ENCODE measurements around the gene ZFX.

ZFX gene

GRCh38 chrX:24231641-24232179 is 82.2 kb downstream of the ZFX start:
- H3K9ac ChIP-seq (ENCODE audit: low read length), result no peak overlapping the region
- H3K4me3 ChIP-seq (ENCODE audit: low read length), result no peak overlapping the region
- H3K27ac ChIP-seq (ENCODE audit: low read depth, low read length), result no peak overlapping the region
- no peaks in the 10 kb centered on the region for H3K4me1 ChIP-seq (ENCODE audit: control insufficient read depth, insufficient read depth, low read length)
- no peaks in the 10 kb centered on the region for H3K36me3 ChIP-seq (ENCODE audit: control insufficient read depth, insufficient read depth, low read length)
- no peaks in the 10 kb centered on the region for H3K27me3 ChIP-seq (ENCODE audit: control insufficient read depth, insufficient read depth, low read length)

DNA sequence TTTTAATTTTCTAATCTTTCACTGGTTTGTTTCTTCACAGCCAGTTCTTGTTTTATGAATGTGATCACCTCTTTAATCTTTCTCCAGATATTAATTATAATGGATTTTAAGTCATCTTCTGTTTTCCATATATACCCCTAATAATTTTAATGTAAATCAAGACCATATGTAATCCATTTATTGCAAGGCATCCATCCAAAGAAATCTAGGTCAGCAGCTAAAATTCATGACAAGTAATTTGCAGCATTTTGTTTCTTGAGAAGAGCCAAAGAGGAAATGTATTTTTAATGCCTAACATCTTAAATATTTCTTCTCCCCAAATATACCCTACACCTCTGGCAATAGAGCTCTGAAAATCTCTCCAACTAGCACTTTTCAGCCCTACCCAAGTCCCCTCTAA is 83.3 kb downstream of the ZFX start:
- no peak overlapping the region for H3K27ac ChIP-seq (ENCODE audit: low read depth, low read length)
- no peaks in the 10 kb centered on the region for H3K36me3 ChIP-seq (ENCODE audit: control insufficient read depth, insufficient read depth, low read length)
- no peaks in the 10 kb centered on the region for H3K27me3 ChIP-seq (ENCODE audit: control insufficient read depth, insufficient read depth, low read length)
- no peaks in the 10 kb centered on the region for H3K4me1 ChIP-seq (ENCODE audit: control insufficient read depth, insufficient read depth, low read length)
- H3K4me3 ChIP-seq (ENCODE audit: low read length), result no peak overlapping the region
- no peak overlapping the region for H3K9ac ChIP-seq (ENCODE audit: low read length)

GRCh38 chrX:24235084-24235710 is 85.7 kb downstream of the ZFX start:
- no peaks in the 10 kb centered on the region for H3K36me3 ChIP-seq (ENCODE audit: control insufficient read depth, insufficient read depth, low read length)
- no peak overlapping the region for H3K27ac ChIP-seq (ENCODE audit: low read depth, low read length)
- no peaks in the 10 kb centered on the region for H3K27me3 ChIP-seq (ENCODE audit: control insufficient read depth, insufficient read depth, low read length)
- no peak overlapping the region for H3K9ac ChIP-seq (ENCODE audit: low read length)
- no peaks in the 10 kb centered on the region for H3K4me1 ChIP-seq (ENCODE audit: control insufficient read depth, insufficient read depth, low read length)
- no peak overlapping the region for H3K4me3 ChIP-seq (ENCODE audit: low read length)

DNA sequence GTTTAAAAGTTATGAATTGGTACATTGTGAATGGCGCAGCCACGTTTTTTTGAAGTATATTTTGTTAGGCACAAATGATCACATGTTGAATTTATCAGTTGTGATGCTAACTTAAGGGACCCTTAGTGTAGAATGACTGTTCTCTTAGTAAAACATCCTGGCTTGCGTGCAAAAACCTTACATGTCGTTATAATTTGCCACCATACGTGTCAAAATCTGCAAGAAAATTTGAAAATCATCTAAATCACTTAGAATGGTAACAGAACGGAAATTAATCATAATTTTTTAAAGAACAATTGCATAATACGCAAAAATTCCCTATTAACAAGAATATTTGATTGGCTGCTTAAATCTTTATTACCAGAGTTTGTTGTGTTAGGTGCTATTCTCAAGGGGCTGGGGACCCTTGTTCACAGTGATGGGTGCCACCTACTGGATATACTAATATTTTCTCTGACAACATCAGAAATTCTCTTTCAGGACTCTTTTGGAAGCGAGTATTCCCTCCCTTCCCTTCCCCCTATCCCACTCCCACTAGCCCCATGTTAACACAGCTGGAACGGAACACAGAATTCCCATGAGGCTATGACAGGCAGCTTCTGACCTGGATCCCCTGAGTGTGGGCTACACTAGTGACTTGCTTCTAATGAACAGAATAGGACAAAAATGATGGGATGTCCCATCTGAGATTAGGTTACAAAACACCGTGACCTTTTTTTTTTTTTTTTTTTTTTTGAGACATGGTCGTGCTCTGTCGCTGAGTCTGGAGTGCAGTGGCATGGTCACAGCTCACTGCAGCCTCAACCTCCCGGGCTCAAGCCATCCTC is 92.5 kb downstream of the ZFX start:
- Histone ChIP-seq H3K36me3 (ENCODE audit: control insufficient read depth, insufficient read depth, low read length) (no peaks in the 10 kb centered on the region), H3K9ac (ENCODE audit: low read length) (no peak overlapping the region), H3K27me3 (ENCODE audit: control insufficient read depth, insufficient read depth, low read length) (no peaks in the 10 kb centered on the region), H3K4me3 (ENCODE audit: low read length) (no peak overlapping the region), H3K4me1 (ENCODE audit: control insufficient read depth, insufficient read depth, low read length) (no peaks in the 10 kb centered on the region), H3K27ac (ENCODE audit: low read depth, low read length) (no peak overlapping the region)

GRCh38 chrX:24242649-24243175 is 93.2 kb downstream of the ZFX start:
- Histone ChIP-seq H3K27ac (ENCODE audit: low read depth, low read length) (no peak overlapping the region), H3K4me3 (ENCODE audit: low read length) (no peak overlapping the region), H3K36me3 (ENCODE audit: control insufficient read depth, insufficient read depth, low read length) (no peaks in the 10 kb centered on the region), H3K27me3 (ENCODE audit: control insufficient read depth, insufficient read depth, low read length) (no peaks in the 10 kb centered on the region), H3K4me1 (ENCODE audit: control insufficient read depth, insufficient read depth, low read length) (no peaks in the 10 kb centered on the region), H3K9ac (ENCODE audit: low read length) (no peak overlapping the region)

DNA sequence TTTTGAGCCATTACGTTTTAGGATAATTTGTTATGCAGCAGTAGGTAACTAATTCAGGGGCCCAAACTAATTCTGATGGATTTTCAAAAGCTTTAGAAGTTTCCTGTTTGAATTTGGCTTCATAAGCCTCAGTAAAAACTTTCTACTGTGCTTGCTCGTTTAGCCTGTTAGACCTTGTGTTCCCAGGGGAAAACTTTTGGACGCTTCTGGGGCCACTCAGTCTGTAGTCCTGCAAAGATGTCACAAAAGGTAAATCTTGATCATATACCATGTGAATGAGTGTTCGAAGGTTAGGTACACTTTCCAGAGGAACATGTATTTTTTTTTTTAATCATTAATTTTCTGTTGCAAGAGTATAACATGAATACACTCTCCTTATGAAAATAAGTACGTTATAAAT is 93.7 kb downstream of the ZFX start:
- Histone ChIP-seq H3K36me3 (ENCODE audit: control insufficient read depth, insufficient read depth, low read length) (no peaks in the 10 kb centered on the region), H3K27ac (ENCODE audit: low read depth, low read length) (no peak overlapping the region), H3K27me3 (ENCODE audit: control insufficient read depth, insufficient read depth, low read length) (no peaks in the 10 kb centered on the region), H3K4me1 (ENCODE audit: control insufficient read depth, insufficient read depth, low read length) (no peaks in the 10 kb centered on the region), H3K4me3 (ENCODE audit: low read length) (no peak overlapping the region), H3K9ac (ENCODE audit: low read length) (no peak overlapping the region)

DNA sequence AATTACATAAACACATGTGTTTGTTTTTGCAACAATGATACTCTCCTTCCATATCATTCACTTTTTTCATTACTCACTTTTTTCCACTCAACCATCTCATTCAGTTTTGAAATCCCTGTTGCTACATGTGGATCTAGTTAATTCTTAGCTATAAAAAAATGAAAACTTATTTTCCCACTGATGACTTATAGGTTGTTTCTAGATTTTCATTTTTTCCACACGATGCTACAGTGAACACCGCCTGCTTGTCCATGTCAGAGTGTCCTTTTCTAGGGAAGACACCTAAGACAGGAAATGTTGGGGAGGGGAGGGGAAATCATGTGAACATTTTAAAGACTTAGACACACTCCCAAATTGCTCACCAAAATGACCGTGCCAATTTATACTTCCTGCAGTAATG is 94.2 kb downstream of the ZFX start:
- no peaks in the 10 kb centered on the region for H3K36me3 ChIP-seq (ENCODE audit: control insufficient read depth, insufficient read depth, low read length)
- H3K27ac ChIP-seq (ENCODE audit: low read depth, low read length), result no peak overlapping the region
- no peaks in the 10 kb centered on the region for H3K4me1 ChIP-seq (ENCODE audit: control insufficient read depth, insufficient read depth, low read length)
- no peak overlapping the region for H3K9ac ChIP-seq (ENCODE audit: low read length)
- no peaks in the 10 kb centered on the region for H3K27me3 ChIP-seq (ENCODE audit: control insufficient read depth, insufficient read depth, low read length)
- no peak overlapping the region for H3K4me3 ChIP-seq (ENCODE audit: low read length)

DNA sequence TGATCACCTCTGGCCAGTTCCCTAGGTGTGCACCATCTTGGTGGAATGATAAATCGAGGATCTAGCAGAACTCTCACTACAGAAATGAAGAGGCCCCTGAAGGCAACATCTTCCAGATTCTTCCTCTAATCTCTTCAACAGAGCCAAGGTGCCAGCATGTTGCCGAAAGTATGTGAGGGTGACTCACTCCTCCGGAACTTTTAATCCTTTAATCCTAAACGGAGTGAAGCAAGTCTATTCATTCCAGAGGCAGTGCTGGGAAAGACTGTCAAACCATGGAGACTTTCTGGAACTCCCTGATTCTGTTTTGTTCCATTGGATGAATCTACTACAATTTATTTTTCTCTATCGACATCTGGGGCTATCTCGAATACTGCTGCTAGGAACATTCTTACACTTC is 95.7 kb downstream of the ZFX start:
- Histone ChIP-seq H3K36me3 (ENCODE audit: control insufficient read depth, insufficient read depth, low read length) (no peaks in the 10 kb centered on the region), H3K4me3 (ENCODE audit: low read length) (no peak overlapping the region), H3K27me3 (ENCODE audit: control insufficient read depth, insufficient read depth, low read length) (no peaks in the 10 kb centered on the region), H3K4me1 (ENCODE audit: control insufficient read depth, insufficient read depth, low read length) (no peaks in the 10 kb centered on the region), H3K9ac (ENCODE audit: low read length) (no peak overlapping the region), H3K27ac (ENCODE audit: low read depth, low read length) (no peak overlapping the region)

DNA sequence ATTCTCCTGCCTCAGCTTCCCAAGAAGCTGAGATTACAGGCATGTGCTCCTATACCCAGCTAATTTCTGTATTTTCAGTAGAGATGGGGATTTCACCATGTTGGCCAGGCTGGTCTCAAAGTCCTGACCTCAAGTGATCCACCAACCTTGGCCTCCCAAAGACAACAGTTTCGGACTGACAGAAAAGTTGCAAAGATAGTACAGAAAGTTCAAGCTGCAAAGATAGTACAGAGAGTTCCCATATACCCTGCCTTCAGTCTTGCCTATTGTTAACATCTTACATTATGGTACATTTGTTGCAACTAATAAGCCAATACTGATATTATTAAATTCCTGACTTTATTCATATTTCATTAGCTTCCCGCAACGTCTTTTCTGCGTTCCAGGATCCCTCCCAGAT is 98.5 kb downstream of the ZFX start:
- Histone ChIP-seq H3K4me1 (ENCODE audit: control insufficient read depth, insufficient read depth, low read length) (no peaks in the 10 kb centered on the region), H3K9ac (ENCODE audit: low read length) (no peak overlapping the region), H3K27ac (ENCODE audit: low read depth, low read length) (no peak overlapping the region), H3K4me3 (ENCODE audit: low read length) (no peak overlapping the region), H3K27me3 (ENCODE audit: control insufficient read depth, insufficient read depth, low read length) (no peaks in the 10 kb centered on the region), H3K36me3 (ENCODE audit: control insufficient read depth, insufficient read depth, low read length) (no peaks in the 10 kb centered on the region)

- no peaks in the 10 kb centered on the region for H3K27me3 ChIP-seq (ENCODE audit: control insufficient read depth, insufficient read depth, low read length)
- H3K4me1 ChIP-seq (ENCODE audit: control insufficient read depth, insufficient read depth, low read length), result no peaks in the 10 kb centered on the region
Measured at GRCh38 chrX:24253030-24253429, 103.5 kb downstream of the ZFX start.

DNA sequence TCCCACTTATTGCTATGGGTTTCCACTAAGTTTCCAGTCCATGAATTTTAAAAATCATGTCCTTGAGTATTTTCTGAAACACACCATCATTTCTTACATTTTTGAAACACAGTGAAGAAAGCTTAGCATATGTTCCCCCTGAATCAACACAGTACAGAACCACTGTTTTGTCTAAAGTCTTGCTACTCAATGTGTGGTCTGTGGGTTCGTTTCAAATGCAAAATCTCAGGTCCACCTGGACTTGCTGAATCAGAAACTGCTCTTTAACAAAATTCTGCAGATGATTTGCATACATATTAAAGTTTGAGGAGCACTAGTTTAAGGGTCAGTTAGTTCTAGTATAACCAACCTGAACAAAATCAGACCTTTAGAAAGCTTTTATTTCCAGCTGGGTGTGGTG is 103.9 kb downstream of the ZFX start:
- no peaks in the 10 kb centered on the region for H3K27me3 ChIP-seq (ENCODE audit: control insufficient read depth, insufficient read depth, low read length)
- H3K36me3 ChIP-seq (ENCODE audit: control insufficient read depth, insufficient read depth, low read length), result no peaks in the 10 kb centered on the region
- H3K4me1 ChIP-seq (ENCODE audit: control insufficient read depth, insufficient read depth, low read length), result no peaks in the 10 kb centered on the region
- no peak overlapping the region for H3K4me3 ChIP-seq (ENCODE audit: low read length)
- H3K9ac ChIP-seq (ENCODE audit: low read length), result no peak overlapping the region
- no peak overlapping the region for H3K27ac ChIP-seq (ENCODE audit: low read depth, low read length)

More at GRCh38 chrX:24253030-24253429, 103.5 kb downstream of the ZFX start:
- no peaks in the 10 kb centered on the region for H3K36me3 ChIP-seq (ENCODE audit: control insufficient read depth, insufficient read depth, low read length)
- no peak overlapping the region for H3K27ac ChIP-seq (ENCODE audit: low read depth, low read length)
- H3K9ac ChIP-seq (ENCODE audit: low read length), result no peak overlapping the region
- H3K4me3 ChIP-seq (ENCODE audit: low read length), result no peak overlapping the region

- Histone ChIP-seq H3K27me3 (ENCODE audit: control insufficient read depth, insufficient read depth, low read length) (no peaks in the 10 kb centered on the region), H3K9ac (ENCODE audit: low read length) (no peak overlapping the region)
Measured at GRCh38 chrX:24257011-24257410, 107.5 kb downstream of the ZFX start.

More at GRCh38 chrX:24257011-24257410, 107.5 kb downstream of the ZFX start:
- Histone ChIP-seq H3K4me3 (ENCODE audit: low read length) (no peak overlapping the region), H3K36me3 (ENCODE audit: control insufficient read depth, insufficient read depth, low read length) (no peaks in the 10 kb centered on the region), H3K4me1 (ENCODE audit: control insufficient read depth, insufficient read depth, low read length) (no peaks in the 10 kb centered on the region), H3K27ac (ENCODE audit: low read depth, low read length) (no peak overlapping the region)
